Measurements from ENCODE around the gene PRKN.

Gene PRKN

DNA sequence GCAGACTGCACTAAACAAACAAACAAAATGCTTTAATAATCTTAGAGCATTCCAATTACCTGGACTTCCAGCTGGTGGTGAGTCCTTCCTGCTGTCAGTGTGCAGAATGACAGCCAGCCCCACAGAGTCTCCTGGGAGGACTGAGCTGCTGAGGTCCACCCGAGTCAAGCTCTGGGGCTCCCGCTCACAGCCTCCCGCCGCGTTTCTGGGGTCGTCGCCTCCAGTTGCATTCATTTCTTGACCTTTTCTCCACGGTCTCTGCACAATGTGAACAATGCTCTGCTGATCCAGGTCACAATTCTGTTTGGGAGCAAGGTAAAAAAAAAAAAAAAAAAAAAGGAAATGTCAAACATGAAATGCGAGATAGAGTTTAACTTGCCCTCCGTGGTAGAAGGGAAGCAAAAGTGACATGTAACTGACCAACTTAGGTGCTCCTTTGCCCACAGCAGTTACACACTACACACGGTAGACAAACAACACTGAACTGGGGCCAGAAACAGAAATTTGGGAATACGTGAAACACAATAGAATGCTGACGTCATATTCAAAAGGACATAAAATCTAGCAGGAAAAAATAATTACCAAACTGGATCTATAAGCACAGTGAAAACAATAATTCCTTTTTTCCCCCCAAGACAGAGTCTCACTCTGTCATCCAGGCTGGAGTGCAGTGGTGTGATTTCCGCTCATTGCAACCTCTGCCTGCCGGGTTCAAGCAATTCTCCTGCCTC is 464.9 kb downstream of the PRKN start:
- TF ChIP-seq, protein P1, sequence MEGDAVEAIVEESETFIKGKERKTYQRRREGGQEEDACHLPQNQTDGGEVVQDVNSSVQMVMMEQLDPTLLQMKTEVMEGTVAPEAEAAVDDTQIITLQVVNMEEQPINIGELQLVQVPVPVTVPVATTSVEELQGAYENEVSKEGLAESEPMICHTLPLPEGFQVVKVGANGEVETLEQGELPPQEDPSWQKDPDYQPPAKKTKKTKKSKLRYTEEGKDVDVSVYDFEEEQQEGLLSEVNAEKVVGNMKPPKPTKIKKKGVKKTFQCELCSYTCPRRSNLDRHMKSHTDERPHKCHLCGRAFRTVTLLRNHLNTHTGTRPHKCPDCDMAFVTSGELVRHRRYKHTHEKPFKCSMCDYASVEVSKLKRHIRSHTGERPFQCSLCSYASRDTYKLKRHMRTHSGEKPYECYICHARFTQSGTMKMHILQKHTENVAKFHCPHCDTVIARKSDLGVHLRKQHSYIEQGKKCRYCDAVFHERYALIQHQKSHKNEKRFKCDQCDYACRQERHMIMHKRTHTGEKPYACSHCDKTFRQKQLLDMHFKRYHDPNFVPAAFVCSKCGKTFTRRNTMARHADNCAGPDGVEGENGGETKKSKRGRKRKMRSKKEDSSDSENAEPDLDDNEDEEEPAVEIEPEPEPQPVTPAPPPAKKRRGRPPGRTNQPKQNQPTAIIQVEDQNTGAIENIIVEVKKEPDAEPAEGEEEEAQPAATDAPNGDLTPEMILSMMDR (IDR thresholded peaks at IDR 0.05; ENCODE audit: low read length, missing control alignments) = no peak
- no peak overlapping the region for H3K4me3 ChIP-seq (replicated peaks; ENCODE audit: low read depth, low read length)
- DNase-seq (ENCODE audit: low read depth) = no peak

DNA sequence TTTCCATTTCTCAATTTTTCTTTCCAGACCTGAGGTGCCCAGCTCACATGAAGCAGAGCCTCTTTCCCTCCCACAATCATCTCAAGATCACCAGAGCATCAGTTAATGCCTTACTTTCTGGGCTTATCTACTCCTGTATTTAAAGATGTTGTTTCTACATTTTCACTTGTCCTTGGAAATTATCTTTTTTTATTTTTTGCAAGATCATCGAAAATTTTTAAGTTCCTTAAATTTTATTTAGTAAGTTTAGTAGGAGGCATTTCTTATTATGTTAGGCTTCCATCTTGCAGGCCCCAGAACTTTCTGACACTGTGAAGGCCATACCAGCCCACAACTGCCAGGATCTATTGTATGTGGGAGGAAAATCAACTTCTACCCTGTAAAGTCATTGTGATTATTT is 466.0 kb downstream of the PRKN start:
- TF ChIP-seq, protein P1 (IDR thresholded peaks at IDR 0.05; ENCODE audit: low read length, missing control alignments) = no peak
- DNase-seq (ENCODE audit: low read depth) = no peak
- H3K4me3 ChIP-seq (replicated peaks; ENCODE audit: low read depth, low read length) = no peak overlapping the region

DNA sequence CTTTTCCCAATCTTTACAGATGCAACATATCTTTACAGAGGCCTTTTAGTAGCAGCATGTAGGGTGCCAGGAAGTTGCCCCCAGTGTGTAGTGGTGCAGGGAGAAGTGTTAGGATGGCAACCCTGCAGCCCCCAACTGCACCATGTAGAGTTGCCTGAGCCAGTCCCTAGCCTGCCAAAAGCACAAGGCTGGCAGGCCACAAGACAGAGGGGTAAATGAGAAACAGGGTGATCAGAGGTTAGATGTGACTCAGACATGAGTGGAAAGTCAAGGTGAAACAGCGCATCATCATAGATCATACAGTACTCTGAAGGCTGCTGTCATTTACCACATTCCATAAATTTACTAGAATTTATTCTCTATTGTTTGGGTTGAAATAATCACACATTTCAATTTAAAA is 467.5 kb downstream of the PRKN start:
- DNase-seq (ENCODE audit: low read depth) = no peak
- H3K4me3 ChIP-seq (replicated peaks; ENCODE audit: low read depth, low read length) = no peak overlapping the region
- TF ChIP-seq, protein P1 (IDR thresholded peaks at IDR 0.05; ENCODE audit: low read length, missing control alignments) = no peak

DNA sequence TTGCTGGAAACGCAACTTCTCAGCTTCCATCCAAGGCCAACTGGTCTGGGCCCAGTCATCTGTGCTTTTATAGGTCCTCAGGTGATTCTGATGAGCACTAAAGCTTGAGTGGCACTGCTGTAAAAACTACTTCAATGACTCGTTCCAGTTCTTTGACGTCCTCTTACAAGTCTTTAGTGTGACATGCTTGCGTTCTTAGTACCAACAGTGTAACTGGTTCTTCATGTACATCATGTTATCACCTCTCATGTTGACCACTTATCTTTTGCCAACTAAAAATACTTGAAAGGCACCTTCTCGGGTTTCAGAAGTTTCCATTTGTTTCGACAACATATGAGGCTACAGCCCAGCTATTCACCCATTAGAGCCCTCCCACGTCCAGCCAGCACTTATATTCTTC is 468.9 kb downstream of the PRKN start:
- TF ChIP-seq, protein P1 (IDR thresholded peaks at IDR 0.05; ENCODE audit: low read length, missing control alignments) = no peak
- no peak for DNase-seq (ENCODE audit: low read depth)
- H3K4me3 ChIP-seq (replicated peaks; ENCODE audit: low read depth, low read length) = no peak overlapping the region

DNA sequence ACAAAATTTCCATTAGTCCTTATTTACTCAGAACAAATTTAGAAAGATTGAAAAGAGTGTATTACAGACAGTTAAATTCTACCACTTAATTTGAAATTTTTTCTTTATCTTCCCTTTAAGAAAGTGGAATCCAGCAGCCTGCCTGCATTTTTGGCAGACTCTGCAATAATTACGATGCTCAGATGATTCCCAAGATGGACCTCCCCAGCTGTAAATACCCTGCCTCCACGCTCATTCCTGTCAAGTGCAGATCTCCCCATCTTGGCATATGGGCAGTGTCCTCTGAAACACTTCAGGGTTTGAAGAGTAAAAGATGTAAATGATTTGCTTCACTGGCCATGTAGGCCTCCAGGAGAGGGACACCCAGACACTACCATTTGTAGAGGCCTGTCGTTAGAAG is 471.2 kb downstream of the PRKN start:
- DNase-seq (ENCODE audit: low read depth) = no peak
- TF ChIP-seq, protein P1 (IDR thresholded peaks at IDR 0.05; ENCODE audit: low read length, missing control alignments) = no peak
- no peak overlapping the region for H3K4me3 ChIP-seq (replicated peaks; ENCODE audit: low read depth, low read length)

DNA sequence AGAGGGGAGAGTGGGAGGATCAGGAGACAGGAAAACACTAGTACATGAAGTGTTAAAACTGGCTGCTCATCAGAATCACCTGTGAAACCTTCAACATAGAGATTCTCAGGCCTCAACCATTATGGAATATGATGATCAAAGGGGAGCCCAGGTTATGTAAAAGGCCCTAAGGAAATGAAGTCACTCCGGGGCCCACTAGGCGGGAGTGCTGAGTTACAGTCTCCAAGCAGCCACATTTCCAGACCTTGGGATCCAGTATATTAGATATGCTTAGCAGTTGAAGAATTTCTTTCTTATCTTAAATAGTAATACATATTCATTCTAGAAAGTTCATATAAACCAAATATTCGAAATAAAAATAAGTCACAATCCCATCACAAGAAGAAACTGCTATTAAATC is 476.3 kb downstream of the PRKN start:
- no peak overlapping the region for H3K4me3 ChIP-seq (replicated peaks; ENCODE audit: low read depth, low read length)
- DNase-seq (ENCODE audit: low read depth) = no peak
- TF ChIP-seq, protein P1 (IDR thresholded peaks at IDR 0.05; ENCODE audit: low read length, missing control alignments) = no peak
